IMR-90 (cell line): ENCODE measurements around the gene TRPV4. TPM values are rescaled to one million over a fixed set of nuclear protein-coding genes. Genes with fewer than 3 reads are reported as not detected.

ENCODE experiments used
- ATAC-seq: fragments of 200-7000 bp; cut with Tn5 transposase; 2 replicates; pipeline ENCODE4 v1.9.1; 2020; ENCODE audit warnings: low read depth, mild to moderate bottlenecking, moderate library complexity
- BruUV-seq: library from RNA; stranded (reverse); fragments of 400-500 nt; replicated peaks from 2 replicates; lab custom pipeline; 2021; lab: Mats Ljungman, UMichigan
- CTCF ChIA-PET: fragments of 300-600 bp; formaldehyde crosslinking; extraction: SDS; loops from one replicate; lab custom pipeline; 2021; ENCODE audit warnings: antibody characterized with exemption; lab: Yijun Ruan, JAX
- POLR2A ChIA-PET: fragments of 300-600 bp; sonication (Branson Sonifier 250); formaldehyde crosslinking; loops from one replicate; lab custom pipeline; 2022; ENCODE audit warnings: antibody characterized with exemption; ENCODE audit not compliant: unreplicated experiment; lab: Charles Lee
- DNase-seq: peaks from one replicate; pipeline ENCODE4 v3.0.0; 2013
- H2AFZ ChIP-seq: replicated peaks from 2 replicates; pipeline ENCODE3; 2013; ENCODE audit warnings: low read length, mild to moderate bottlenecking; ENCODE audit not compliant: poor library complexity
- H2AK5ac ChIP-seq: 2 replicates; pipeline ENCODE4 v1.6.1; 2013; ENCODE audit warnings: low read depth, low read length, inconsistent platforms
- H2AK9ac ChIP-seq: replicated peaks from 2 replicates; pipeline ENCODE3; 2013; ENCODE audit warnings: mild to moderate bottlenecking, low read depth, low read length, moderate library complexity; ENCODE audit not compliant: poor library complexity
- H2BK120ac ChIP-seq: 2 replicates; pipeline ENCODE4 v1.6.1; 2013; ENCODE audit warnings: low read depth, low read length, inconsistent platforms
- H2BK15ac ChIP-seq: 3 replicates; pipeline ENCODE4 v1.6.1; 2013; ENCODE audit warnings: low read depth, low read length, inconsistent platforms
- H2BK20ac ChIP-seq: 2 replicates; pipeline ENCODE4 v1.6.1; 2013; ENCODE audit warnings: low read depth, mild to moderate bottlenecking, inconsistent platforms, low read length, moderate library complexity
- H2BK5ac ChIP-seq: 2 replicates; pipeline ENCODE4 v1.6.1; 2013; ENCODE audit warnings: mild to moderate bottlenecking, low read depth, low read length, inconsistent platforms; ENCODE audit not compliant: poor library complexity, severe bottlenecking
- H3K14ac ChIP-seq: replicated peaks from 2 replicates; pipeline ENCODE4 v1.6.1; 2013; ENCODE audit warnings: low read depth, low read length, inconsistent platforms
- H3K18ac ChIP-seq: 2 replicates; pipeline ENCODE4 v1.6.1; 2013; ENCODE audit warnings: low read depth, low read length, control low read depth
- H3K23ac ChIP-seq: 2 replicates; pipeline ENCODE4 v1.6.1; 2013; ENCODE audit warnings: low read depth, low read length, inconsistent platforms
- H3K27ac ChIP-seq: 2 replicates; pipeline ENCODE4 v1.5.1; 2013; ENCODE audit warnings: mild to moderate bottlenecking, control low read depth, low read length; ENCODE audit not compliant: insufficient read depth
- H3K27me3 ChIP-seq: 2 replicates; pipeline ENCODE4 v1.6.1; 2013; ENCODE audit warnings: low read length; ENCODE audit not compliant: control insufficient read depth, insufficient read depth
- H3K36me3 ChIP-seq: 2 replicates; pipeline ENCODE4 v1.6.1; 2013; ENCODE audit warnings: low read length, mixed read lengths; ENCODE audit not compliant: control insufficient read depth, insufficient read depth
- H3K4ac ChIP-seq: 2 replicates; pipeline ENCODE4 v1.6.1; 2013; ENCODE audit warnings: low read depth, low read length, inconsistent platforms
- H3K4me1 ChIP-seq: 2 replicates; pipeline ENCODE4 v1.6.1; 2013; ENCODE audit warnings: low read length, mixed read lengths; ENCODE audit not compliant: control insufficient read depth, insufficient read depth
- H3K4me2 ChIP-seq: 2 replicates; pipeline ENCODE4 v1.6.1; 2013; ENCODE audit warnings: low read depth, mild to moderate bottlenecking, control low read depth, low read length, moderate library complexity
- H3K4me3 ChIP-seq: 2 replicates; pipeline ENCODE4 v1.5.1; 2013; ENCODE audit warnings: low read depth, mild to moderate bottlenecking, control low read depth, low read length, moderate library complexity; ENCODE audit not compliant: insufficient read depth
- H3K56ac ChIP-seq: 2 replicates; pipeline ENCODE4 v1.6.1; 2013; ENCODE audit warnings: low read length, inconsistent platforms; ENCODE audit not compliant: insufficient read depth; ENCODE audit errors: extremely low read depth
- H3K79me1 ChIP-seq, 2 experiments: 2 replicates each; pipeline ENCODE4 v1.6.1; 2013; ENCODE audit warnings: low read length in 2 of 2, inconsistent platforms in 1 of 2, low read depth in 1 of 2
- H3K9ac ChIP-seq: 2 replicates; pipeline ENCODE4 v1.6.1; 2013; ENCODE audit warnings: low read depth, low read length, control low read depth
- H3K9me1 ChIP-seq: 2 replicates; pipeline ENCODE4 v1.6.1; 2013; ENCODE audit warnings: low read length, inconsistent platforms; ENCODE audit not compliant: insufficient read depth
- H3K9me3 ChIP-seq: 2 replicates; pipeline ENCODE4 v1.6.1; 2013; ENCODE audit warnings: low read length; ENCODE audit not compliant: control insufficient read depth, insufficient read depth
- H4K20me1 ChIP-seq: 2 replicates; pipeline ENCODE4 v1.6.1; 2013; ENCODE audit warnings: low read length, inconsistent platforms; ENCODE audit not compliant: insufficient read depth
- H4K5ac ChIP-seq: 2 replicates; pipeline ENCODE4 v1.6.1; 2013; ENCODE audit warnings: mild to moderate bottlenecking, low read depth, low read length, control low read depth
- H4K8ac ChIP-seq, 2 experiments: 2 replicates each; pipeline ENCODE4 v1.6.1; 2013; ENCODE audit warnings: low read depth in 2 of 2, low read length in 2 of 2, control low read depth in 1 of 2, inconsistent platforms in 1 of 2
- H4K91ac ChIP-seq: 2 replicates; pipeline ENCODE4 v1.6.1; 2013; ENCODE audit warnings: low read depth, low read length, inconsistent platforms; ENCODE audit not compliant: insufficient read depth
- BHLHE40 ChIP-seq: fragments of 150-350 bp; IDR thresholded peaks from 2 replicates; pipeline ENCODE4 v1.6.1; 2016; ENCODE audit warnings: mild to moderate bottlenecking, low read depth, low read length
- CTCF ChIP-seq: conservative IDR thresholded peaks from 2 replicates; pipeline ENCODE4 v1.5.1; 2012; ENCODE audit warnings: mild to moderate bottlenecking, low read depth, low read length, improper control_type of control experiment
- FOS ChIP-seq: fragments of 150-350 bp; IDR thresholded peaks from 2 replicates; pipeline ENCODE4 v1.6.1; 2016; ENCODE audit warnings: low read depth, low read length
- MAFK ChIP-seq: IDR thresholded peaks from 2 replicates; pipeline ENCODE4 v1.6.1; 2012; ENCODE audit warnings: low read depth, low read length, improper control_type of control experiment
- NFE2L2 ChIP-seq: fragments of 150-350 bp; IDR thresholded peaks from 2 replicates; pipeline ENCODE4 v1.6.1; 2016; ENCODE audit warnings: low read depth, mild to moderate bottlenecking, low read length
- POLR2A ChIP-seq: IDR thresholded peaks from 2 replicates; pipeline ENCODE4 v1.6.1; 2012; ENCODE audit warnings: mild to moderate bottlenecking, low read depth, low read length
- RAD21 ChIP-seq: IDR thresholded peaks from 2 replicates; pipeline ENCODE4 v1.6.1; 2012; ENCODE audit warnings: low read length, improper control_type of control experiment
- RCOR1 ChIP-seq: IDR thresholded peaks from 2 replicates; pipeline ENCODE4 v1.6.1; 2012; ENCODE audit warnings: mild to moderate bottlenecking, low read length, improper control_type of control experiment; ENCODE audit not compliant: insufficient replicate concordance
- RFX5 ChIP-seq: IDR thresholded peaks from 2 replicates; pipeline ENCODE4 v1.8.0; 2012; ENCODE audit warnings: low read depth, mild to moderate bottlenecking, low read length, moderate library complexity
- SMC3 ChIP-seq: fragments of 150-350 bp; IDR thresholded peaks from 2 replicates; pipeline ENCODE4 v1.6.1; 2016; ENCODE audit warnings: low read depth, mild to moderate bottlenecking, antibody characterized with exemption, low read length, moderate library complexity
- USF2 ChIP-seq: fragments of 150-350 bp; IDR thresholded peaks from 2 replicates; pipeline ENCODE4 v1.6.1; 2017; ENCODE audit warnings: mild to moderate bottlenecking, antibody characterized with exemption, low read length, low read depth
- WGBS, 2 experiments: methylation state at CpG; one replicate each; pipeline versions ENCODE4 v1.1.5 to v1.1.7; 2013; ENCODE audit warnings: missing lambda C conversion rate in 2 of 2; ENCODE audit not compliant: insufficient read length in 1 of 2; ENCODE audit errors: extremely low coverage in 2 of 2; 5-methylcytosine and 5-hydroxymethylcytosine counted together
- dilution Hi-C: fragments of 300-500 bp; cut with HindIII; formaldehyde crosslinking; loops from one replicate; pipeline ENCODE4 v1.14.3; 2018; ENCODE audit warnings: low sequenced_read_pairs; ENCODE audit not compliant: unreplicated experiment
- in situ Hi-C: fragments of 300-500 bp; cut with MboI; formaldehyde crosslinking; loops from 3 replicates; pipeline ENCODE4 v1.14.3; 2019; ENCODE audit warnings: low sequenced_read_pairs, inconsistent platforms, mixed read lengths
- intact Hi-C: fragments of 100-400 bp; cut with micrococcal nuclease; formaldehyde crosslinking; loops from 2 replicates; pipeline ENCODE4 v1.10.0; 2022
- polyA plus RNA-seq, 3 experiments: library from polyadenylated mRNA; depleted of rRNA; stranded (reverse); fragments of >200 nt; gene quantifications; 2 replicates each; pipeline ENCODE4 v1.2.3, GENCODE V29; 2012; ENCODE audit warnings: low replicate concordance in 1 of 3
- total RNA-seq: library from RNA; depleted of rRNA; stranded (reverse); fragments of >200 nt; gene quantifications from 2 replicates; pipeline ENCODE4 v1.2.3, GENCODE V29; 2012

Gene TRPV4
- total and polyA plus RNA-seq, 2 of the 4 experiments (the other 2 are of a cell fraction): 1.1 to 6.1 TPM

- Histone ChIP-seq H4K91ac (no peak overlapping the region), H4K5ac (no peak overlapping the region), H3K4me2 (no peak overlapping the region), H2BK120ac (no peak overlapping the region), H4K8ac (no peak overlapping the region), H2AK9ac (no peak overlapping the region), H3K4ac (no peak overlapping the region), H3K23ac (no peak overlapping the region), H3K4me1 (no peaks in the 10 kb centered on the region), H3K79me1 (no peaks in the 10 kb centered on the region), H2AFZ (peak overlapping the region; percentile 61), H3K27ac (no peak overlapping the region), H2AK5ac (peak overlapping the region; percentile 21; the same call in 1 of the 2 replicates), H3K56ac (no peak overlapping the region), H3K27me3 (no peaks in the 10 kb centered on the region; the same call in 1 of the 2 replicates), H3K18ac (no peak overlapping the region), H2BK15ac (no peak overlapping the region), H3K9me3 (no peaks in the 10 kb centered on the region), H3K4me3 (no peak overlapping the region), H3K9ac (no peak overlapping the region), H3K36me3 (no peaks in the 10 kb centered on the region), H3K14ac (no peak overlapping the region), H4K20me1 (no peaks in the 10 kb centered on the region), H2BK5ac (no peak overlapping the region), H2BK20ac (no peak overlapping the region), H3K9me1 (no peaks in the 10 kb centered on the region)
- WGBS, 2 experiments: 61% methylated on average over 4 of the region's 7 CpGs; no CpG with 5 or more reads in 1 of the 2 experiments
- no TSS peak for BruUV-seq
- ChIA-PET CTCF (interaction anchor here (0.6 kb wide), 1 partner anchor 54 kb away, joined by 3 read pairs; no protein-coding TSS in a partner anchor), POLR2A (no interaction called here)
- ATAC-seq (no peak), DNase-seq (no peak)
- dilution Hi-C loops: no loop called here
- intact Hi-C loops: no loop called here
- in situ Hi-C loops: loop anchor here (5.0 kb wide), 1 partner anchor 38 kb away; no protein-coding TSS in a partner anchor
- TF ChIP-seq USF2: no peak
- TF ChIP-seq RFX5: no peak
- no peak for TF ChIP-seq POLR2A
- no peak for TF ChIP-seq NFE2L2
- TF ChIP-seq MAFK: no peak
- no peak for TF ChIP-seq RCOR1
- TF ChIP-seq BHLHE40: no peak
- no peak for TF ChIP-seq FOS
- no peak for TF ChIP-seq RAD21
- no peak for TF ChIP-seq SMC3
- TF ChIP-seq CTCF: no peak
Observed at GRCh38 chr12:109840305-109841074, 7.3 kb upstream of the TRPV4 start.
